ENCODE data around the gene CAPZB. TPM values are rescaled to one million over a fixed set of nuclear protein-coding genes. Genes with fewer than 3 reads are reported as not detected.
A peak's percentile ranks its signal among the peaks of the same experiment; 100 is the strongest.

CAPZB gene
- polyA plus RNA-seq, 3 donors: 290 to 504 (median 407) TPM

- Histone ChIP-seq H3K9me3 (replicated peaks in 1 of 2; ENCODE audit: control insufficient read depth in 1 of 2, insufficient read depth in 1 of 2, low read length in 2 of 2) (no peaks in the 10 kb centered on the region), H4K20me1 (ENCODE audit: insufficient read depth, low read length) (peaks cover 100% of the 10 kb centered on the region), H3K27me3 (ENCODE audit: control insufficient read depth in 2 of 2, insufficient read depth in 2 of 2, low read length in 2 of 2) (no peaks in the 10 kb centered on the region), H3K4me3 (replicated peaks in 1 of 3; ENCODE audit: low read depth in 2 of 3, low read length in 3 of 3) (peak overlapping the region in 1 of 3 experiments; percentile 36), H3K9ac (ENCODE audit: insufficient read depth, low read length, poor library complexity, severe bottlenecking) (no peak overlapping the region), H3K36me3 (replicated peaks in 1 of 2; ENCODE audit: control insufficient read depth in 1 of 2, insufficient read depth in 2 of 2, low read length in 2 of 2) (peaks cover 8 to 41% of the 10 kb centered on the region in 2 donors), H2AFZ (ENCODE audit: insufficient read depth, low read depth, low read length, poor library complexity, severe bottlenecking) (no peak overlapping the region), H3K27ac (ENCODE audit: low read depth in 1 of 2, low read length in 2 of 2) (peak overlapping the region; percentile 27 to 78), H3K79me2 (ENCODE audit: insufficient read depth, low read length) (peaks cover 99% of the 10 kb centered on the region), H3K4me1 (ENCODE audit: control insufficient read depth in 1 of 2, insufficient read depth in 2 of 2, low read length in 2 of 2) (peaks cover 37 to 39% of the 10 kb centered on the region in 2 donors), H3K4me2 (replicated peaks; ENCODE audit: extremely low read depth, low read length, poor library complexity, severe bottlenecking) (peak overlapping the region; percentile 55)
- Mint-ChIP-seq H3K36me3 (peaks cover 43 to 57% of the 10 kb centered on the region in 2 donors), H3K4me1 (peaks cover 51% of the 10 kb centered on the region), H3K27me3 (ENCODE audit: low read depth in 3 of 3) (no peaks in the 10 kb centered on the region), H3K9me3 (no peaks in the 10 kb centered on the region), H3K27ac (peak overlapping the region; percentile 63 to 92 (median 85)), H3K4me3 (peak overlapping the region in 1 of 2 donors; percentile 26)
- DNase-seq: peak; percentile 26 to 67 (median 29)
- intact Hi-C loops (cut with micrococcal nuclease): loop anchor here in 1 of 2 donors (5.0 kb wide), 1 partner anchor 41 kb away; no protein-coding TSS in a partner anchor
- 64% methylated on average over 9 of the region's 13 CpGs for WGBS (ENCODE audit: insufficient coverage)
- no peak for TF ChIP-seq CTCF (IDR thresholded peaks at IDR 0.05)
These were observed 49.4 kb downstream of the CAPZB start for GRCh38 chr1:19435851-19436455.

- H3K4me1 Mint-ChIP-seq: peaks cover 59% of the 10 kb centered on the region
- TF ChIP-seq CTCF (IDR thresholded peaks at IDR 0.05): no peak
- H3K4me1 ChIP-seq (ENCODE audit: control insufficient read depth in 1 of 2, insufficient read depth in 2 of 2, low read length in 2 of 2): peaks cover 37 to 39% of the 10 kb centered on the region in 2 donors
- H3K4me3 ChIP-seq (replicated peaks in 1 of 3; ENCODE audit: low read depth in 2 of 3, low read length in 3 of 3): peak overlapping the region in 1 of 3 experiments; percentile 36
- H3K4me3 Mint-ChIP-seq: peak overlapping the region in 1 of 2 donors; percentile 26
- intact Hi-C loops (cut with micrococcal nuclease): loop anchor here in 1 of 2 donors (5.0 kb wide), 1 partner anchor 42 kb away; no protein-coding TSS in a partner anchor
- H4K20me1 ChIP-seq (ENCODE audit: insufficient read depth, low read length): peaks cover 100% of the 10 kb centered on the region
- H3K4me2 ChIP-seq (replicated peaks; ENCODE audit: extremely low read depth, low read length, poor library complexity, severe bottlenecking): peak overlapping the region; percentile 33
- peak overlapping the region; percentile 41 to 78 for H3K27ac ChIP-seq (ENCODE audit: low read depth in 1 of 2, low read length in 2 of 2)
- no peak overlapping the region for H3K9ac ChIP-seq (ENCODE audit: insufficient read depth, low read length, poor library complexity, severe bottlenecking)
- H3K36me3 Mint-ChIP-seq: peaks cover 48 to 54% of the 10 kb centered on the region in 2 donors
- H2AFZ ChIP-seq (ENCODE audit: insufficient read depth, low read depth, low read length, poor library complexity, severe bottlenecking): no peak overlapping the region
- no peaks in the 10 kb centered on the region for H3K27me3 ChIP-seq (ENCODE audit: control insufficient read depth in 2 of 2, insufficient read depth in 2 of 2, low read length in 2 of 2)
- H3K9me3 ChIP-seq (replicated peaks in 1 of 2; ENCODE audit: control insufficient read depth in 1 of 2, insufficient read depth in 1 of 2, low read length in 2 of 2): no peaks in the 10 kb centered on the region
- no peaks in the 10 kb centered on the region for H3K27me3 Mint-ChIP-seq (ENCODE audit: low read depth in 3 of 3)
- peaks cover 8 to 41% of the 10 kb centered on the region in 2 donors for H3K36me3 ChIP-seq (replicated peaks in 1 of 2; ENCODE audit: control insufficient read depth in 1 of 2, insufficient read depth in 2 of 2, low read length in 2 of 2)
- DNase-seq: peak; percentile 29 to 52 (median 31)
- peaks cover 99% of the 10 kb centered on the region for H3K79me2 ChIP-seq (ENCODE audit: insufficient read depth, low read length)
- no CpG with 5 or more reads among the region's 4 CpGs for WGBS (ENCODE audit: insufficient coverage)
- H3K9me3 Mint-ChIP-seq: no peaks in the 10 kb centered on the region
- H3K27ac Mint-ChIP-seq: peak overlapping the region; percentile 63 to 89 (median 82)
These were observed 50.2 kb downstream of the CAPZB start for GRCh38 chr1:19435181-19435580.

All from CD14-positive monocyte (primary cell).